Caco-2 (cell line): ENCODE measurements around the gene APOL1. TPM values are rescaled to one million over a fixed set of nuclear protein-coding genes. Genes with fewer than 3 reads are reported as not detected.

Experiments used
- BruUV-seq: library from RNA; stranded (reverse); fragments of 400-500 nt; replicated peaks from 2 replicates; lab custom pipeline; 2021; lab: Mats Ljungman, UMichigan
- CTCF ChIA-PET: fragments of 300-600 bp; sonication (Branson Sonifier 250); formaldehyde crosslinking; loops from one replicate; lab custom pipeline; 2022; ENCODE audit warnings: antibody characterized with exemption; lab: Charles Lee
- POLR2A ChIA-PET: fragments of 300-600 bp; sonication (Branson Sonifier 250); formaldehyde crosslinking; loops from one replicate; lab custom pipeline; 2022; ENCODE audit warnings: antibody characterized with exemption; lab: Charles Lee
- DNase-seq, 2 experiments: peaks; one replicate each; pipeline versions ENCODE4 v3.0.0 to v3.0.0-alpha.2; 2020 to 2022
- H3K27me3 ChIP-seq: replicated peaks from 2 replicates; pipeline ENCODE4 v1.6.0; 2011; ENCODE audit warnings: low read length; ENCODE audit not compliant: control insufficient read depth, insufficient read depth
- H3K36me3 ChIP-seq: 2 replicates; pipeline ENCODE4 v1.5.1; 2011; ENCODE audit warnings: low read length; ENCODE audit not compliant: control insufficient read depth, insufficient read depth
- H3K4me1 ChIP-seq: fragments of 250-450 bp; sonication (Bioruptor Pico); 2 replicates; pipeline ENCODE4 v1.5.1; 2020; ENCODE audit warnings: mild to moderate bottlenecking
- H3K4me3 ChIP-seq: 2 replicates; pipeline ENCODE4 v1.5.1; 2011; ENCODE audit warnings: low read depth, mild to moderate bottlenecking, control low read depth, low read length
- H3K9me3 ChIP-seq: fragments of 250-450 bp; sonication (Bioruptor Pico); 2 replicates; pipeline ENCODE4 v1.5.1; 2020; ENCODE audit warnings: mild to moderate bottlenecking, moderate library complexity
- H3K27ac Mint-ChIP-seq: one replicate; pipeline ENCODE4 v1.8.0; 2022; ENCODE audit warnings: mixed read lengths; ENCODE audit not compliant: unreplicated experiment
- H3K27me3 Mint-ChIP-seq: one replicate; pipeline ENCODE4 v1.8.0; 2022; ENCODE audit warnings: mixed read lengths; ENCODE audit not compliant: insufficient read depth, unreplicated experiment
- H3K36me3 Mint-ChIP-seq: one replicate; pipeline ENCODE4 v1.8.0; 2022; ENCODE audit warnings: mild to moderate bottlenecking, mixed read lengths; ENCODE audit not compliant: insufficient read depth, unreplicated experiment
- H3K4me1 Mint-ChIP-seq: one replicate; pipeline ENCODE4 v1.8.0; 2022; ENCODE audit warnings: low read depth, mixed read lengths; ENCODE audit not compliant: unreplicated experiment
- H3K4me3 Mint-ChIP-seq: one replicate; pipeline ENCODE4 v1.8.0; 2022; ENCODE audit warnings: mild to moderate bottlenecking, moderate library complexity, mixed read lengths; ENCODE audit not compliant: unreplicated experiment
- H3K9me3 Mint-ChIP-seq: one replicate; pipeline ENCODE4 v1.8.0; 2022; ENCODE audit warnings: mixed read lengths; ENCODE audit not compliant: unreplicated experiment
- CTCF ChIP-seq, 2 experiments: fragments of 200-600 bp in 1 of 2; IDR thresholded peaks; 1 replicate in 1 of 2; 2 replicates in 1 of 2; pipeline versions ENCODE4 v1.5.1 to v1.8.0; 2011 to 2022; ENCODE audit warnings: antibody characterized with exemption in 1 of 2, control low read depth in 1 of 2, inconsistent platforms in 1 of 2, low read depth in 1 of 2, low read length in 1 of 2, mild to moderate bottlenecking in 1 of 2, moderate library complexity in 1 of 2; ENCODE audit not compliant: insufficient read depth in 1 of 2, severe bottlenecking in 1 of 2, unreplicated experiment in 1 of 2
- intact Hi-C: fragments of 100-400 bp; cut with micrococcal nuclease; formaldehyde crosslinking; loops from one replicate; pipeline ENCODE4 v1.10.0; 2022; ENCODE audit not compliant: unreplicated experiment
- total RNA-seq: library from RNA; stranded (reverse); gene quantifications from 2 replicates; pipeline ENCODE4 v1.2.3, GENCODE V29; 2022

The APOL1 gene
- total RNA-seq, 1 experiment from 2014 or later: 0.39 TPM

GRCh38 chr22:36245805-36246356, 7.1 kb upstream of the APOL1 start:
- POLR2A ChIA-PET: no interaction called here
- Histone ChIP-seq H3K9me3 (peaks cover 3% of the 10 kb centered on the region; the same call in 1 of the 2 replicates), H3K4me1 (no peaks in the 10 kb centered on the region), H3K4me3 (no peak overlapping the region), H3K27me3 (no peaks in the 10 kb centered on the region), H3K36me3 (no peaks in the 10 kb centered on the region)
- no TSS peak for BruUV-seq
- Mint-ChIP-seq H3K9me3 (no peaks in the 10 kb centered on the region), H3K27ac (no peak overlapping the region), H3K27me3 (no peaks in the 10 kb centered on the region), H3K4me1 (no peaks in the 10 kb centered on the region), H3K36me3 (no peaks in the 10 kb centered on the region), H3K4me3 (no peak overlapping the region)
- DNase-seq: no peak
- CTCF ChIA-PET: no interaction called here
- no peak for TF ChIP-seq CTCF (IDR thresholded peaks at IDR 0.05; ENCODE audit: insufficient read depth in 1 of 2, low read depth in 1 of 2, low read length in 1 of 2, severe bottlenecking in 1 of 2, unreplicated experiment in 1 of 2)
- intact Hi-C loops: no loop called here

- TF ChIP-seq CTCF (IDR thresholded peaks at IDR 0.05; ENCODE audit: insufficient read depth in 1 of 2, low read depth in 1 of 2, low read length in 1 of 2, severe bottlenecking in 1 of 2, unreplicated experiment in 1 of 2): no peak
- POLR2A ChIA-PET: no interaction called here
- Histone ChIP-seq H3K27me3 (no peaks in the 10 kb centered on the region), H3K4me1 (no peaks in the 10 kb centered on the region), H3K36me3 (no peaks in the 10 kb centered on the region), H3K4me3 (no peak overlapping the region), H3K9me3 (peaks cover 3% of the 10 kb centered on the region; the same call in 1 of the 2 replicates)
- Mint-ChIP-seq H3K9me3 (no peaks in the 10 kb centered on the region), H3K27ac (no peak overlapping the region), H3K4me1 (no peaks in the 10 kb centered on the region), H3K36me3 (no peaks in the 10 kb centered on the region), H3K27me3 (no peaks in the 10 kb centered on the region), H3K4me3 (no peak overlapping the region)
- CTCF ChIA-PET: no interaction called here
- no TSS peak for BruUV-seq
- no peak for DNase-seq
- intact Hi-C loops: no loop called here
These were observed 6.2 kb upstream of the APOL1 start for GRCh38 chr22:36246718-36247117.

- Mint-ChIP-seq H3K27me3 (no peaks in the 10 kb centered on the region), H3K9me3 (no peaks in the 10 kb centered on the region), H3K36me3 (no peaks in the 10 kb centered on the region), H3K4me3 (no peak overlapping the region), H3K4me1 (no peaks in the 10 kb centered on the region), H3K27ac (no peak overlapping the region)
- Histone ChIP-seq H3K36me3 (no peaks in the 10 kb centered on the region), H3K9me3 (no peaks in the 10 kb centered on the region), H3K27me3 (no peaks in the 10 kb centered on the region), H3K4me3 (no peak overlapping the region), H3K4me1 (no peaks in the 10 kb centered on the region)
- intact Hi-C loops: no loop called here
- no peak for TF ChIP-seq CTCF (IDR thresholded peaks at IDR 0.05; ENCODE audit: insufficient read depth in 1 of 2, low read depth in 1 of 2, low read length in 1 of 2, severe bottlenecking in 1 of 2, unreplicated experiment in 1 of 2)
- ChIA-PET POLR2A (no interaction called here), CTCF (no interaction called here)
- no peak for DNase-seq
- no TSS peak for BruUV-seq
These were observed 5.0 kb upstream of the APOL1 start for GRCh38 chr22:36247955-36248354.
